Dedifferentiated amniotic fluid mesenchymal stem cell (primary cell): ENCODE results near the gene POMP.

Experiments
- DNase-seq: peaks from one replicate; pipeline ENCODE4 v3.0.0-alpha.2; 2016; ENCODE audit errors: extremely low spot score

The POMP gene

DNA sequence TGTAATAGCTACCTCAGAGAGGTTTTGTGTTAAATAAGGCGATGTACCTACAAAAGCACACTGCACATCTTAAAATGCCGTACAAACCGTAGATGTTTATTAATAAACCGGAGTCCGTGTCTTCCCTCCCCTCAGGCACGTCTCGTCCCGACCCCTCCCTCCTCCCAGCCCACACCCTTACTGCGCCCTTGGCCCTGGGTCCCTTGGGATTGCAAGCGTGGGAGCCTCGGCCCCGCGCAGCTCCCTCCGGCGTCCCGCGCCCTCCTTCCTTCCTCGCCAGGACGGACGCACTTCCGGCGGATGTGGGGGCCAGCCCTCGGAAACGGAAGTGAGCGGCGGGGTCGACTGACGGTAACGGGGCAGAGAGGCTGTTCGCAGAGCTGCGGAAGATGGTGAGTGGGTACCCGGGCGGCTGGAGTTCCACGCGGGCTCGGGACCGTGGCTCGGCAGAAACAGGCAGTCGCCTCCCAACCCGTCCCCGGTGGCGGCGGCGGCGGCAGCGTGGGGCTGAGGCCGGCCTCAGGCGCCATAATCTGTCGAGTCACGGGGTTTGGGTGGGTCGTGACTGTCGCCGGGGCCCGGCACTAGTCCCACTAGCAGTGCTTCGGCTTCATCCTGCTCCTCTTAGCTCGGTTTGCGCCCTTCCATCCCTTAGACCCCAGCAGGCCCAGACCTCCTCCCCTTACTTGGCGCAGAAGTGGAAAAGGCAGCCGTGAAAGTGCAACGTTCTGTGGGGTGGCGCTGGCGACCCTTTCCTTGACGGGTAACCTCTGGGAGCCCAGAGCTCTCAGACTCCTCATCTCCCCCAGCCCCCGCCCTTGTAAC is at the start of gene POMP:
TSS of gene POMP (plus strand) at position 335 of the 825 bp plus-strand sequence. CDS start at position 390, 55 bp downstream.
- DNase-seq, result peak; percentile 95

GRCh38 chr13:28609381-28609780 is 49.5 kb upstream of the POMP start:
- no peak for DNase-seq

- DNase-seq, result no peak
Measured at GRCh38 chr13:28609926-28610325, 49.0 kb upstream of the POMP start.

- no peak for DNase-seq
Measured at GRCh38 chr13:28610996-28611395, 47.9 kb upstream of the POMP start.

DNA sequence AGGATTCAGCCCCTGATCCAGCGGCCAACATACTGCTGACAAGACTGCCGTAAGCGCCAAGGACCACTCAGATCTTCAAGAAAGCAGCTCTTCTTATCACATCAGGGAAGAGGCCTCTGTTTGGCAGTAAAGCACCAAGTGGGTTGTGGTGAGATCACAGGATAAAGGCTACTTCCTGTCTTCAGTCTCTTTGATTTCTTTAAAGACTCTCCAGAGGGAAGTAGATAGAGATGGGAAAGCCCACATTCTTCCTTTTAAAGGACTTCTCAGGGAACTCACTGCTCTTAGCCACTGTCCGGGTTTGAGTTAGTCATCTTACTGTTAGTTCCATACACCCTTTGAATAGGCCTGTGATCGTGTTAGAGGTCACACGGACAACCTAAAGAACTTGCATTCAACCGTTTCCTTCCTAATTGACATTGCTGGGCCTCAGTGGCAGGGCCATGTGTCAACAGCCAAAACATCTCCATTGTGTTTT is 47.2 kb upstream of the POMP start:
- DNase-seq, result no peak

- DNase-seq, result no peak
Measured at GRCh38 chr13:28613562-28613961, 45.4 kb upstream of the POMP start.

- no peak for DNase-seq
Measured at GRCh38 chr13:28615916-28616446, 42.9 kb upstream of the POMP start.

DNA sequence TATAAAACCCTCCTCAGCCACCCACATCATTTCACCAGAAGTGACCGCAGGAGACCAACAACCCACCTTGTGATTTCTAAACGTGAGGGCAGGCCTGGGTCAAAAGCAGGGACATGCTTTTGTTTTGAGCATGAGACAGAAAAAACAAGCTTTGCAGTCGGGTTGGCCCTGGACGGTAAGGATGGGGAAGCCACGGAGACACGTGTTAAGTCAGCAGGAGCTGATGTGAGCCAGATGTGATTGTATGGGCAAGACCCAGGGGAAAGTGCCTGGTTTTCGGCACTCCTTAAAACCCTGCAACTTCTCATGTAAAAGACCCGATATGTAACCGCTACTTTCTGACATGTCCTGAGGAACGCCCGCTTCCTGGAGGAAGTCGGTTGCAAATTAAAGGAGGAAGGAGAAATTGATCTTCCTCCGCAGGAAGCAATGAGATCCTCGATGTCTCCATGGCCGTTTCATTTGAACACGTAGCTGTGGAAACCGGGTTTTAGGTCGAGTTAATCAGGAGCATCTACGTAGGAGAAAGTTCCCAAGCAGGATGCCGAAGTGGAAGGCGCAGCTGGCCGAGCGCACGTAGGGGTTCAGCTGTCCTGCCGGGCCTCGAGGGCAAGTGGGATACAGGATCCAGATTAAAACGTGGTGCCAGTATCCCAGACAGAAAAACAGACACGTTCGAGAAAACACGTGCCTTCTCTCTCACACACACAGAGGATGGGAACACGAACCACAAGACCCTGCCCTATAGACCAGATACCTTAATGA is 40.5 kb upstream of the POMP start:
- DNase-seq, result no peak

DNA sequence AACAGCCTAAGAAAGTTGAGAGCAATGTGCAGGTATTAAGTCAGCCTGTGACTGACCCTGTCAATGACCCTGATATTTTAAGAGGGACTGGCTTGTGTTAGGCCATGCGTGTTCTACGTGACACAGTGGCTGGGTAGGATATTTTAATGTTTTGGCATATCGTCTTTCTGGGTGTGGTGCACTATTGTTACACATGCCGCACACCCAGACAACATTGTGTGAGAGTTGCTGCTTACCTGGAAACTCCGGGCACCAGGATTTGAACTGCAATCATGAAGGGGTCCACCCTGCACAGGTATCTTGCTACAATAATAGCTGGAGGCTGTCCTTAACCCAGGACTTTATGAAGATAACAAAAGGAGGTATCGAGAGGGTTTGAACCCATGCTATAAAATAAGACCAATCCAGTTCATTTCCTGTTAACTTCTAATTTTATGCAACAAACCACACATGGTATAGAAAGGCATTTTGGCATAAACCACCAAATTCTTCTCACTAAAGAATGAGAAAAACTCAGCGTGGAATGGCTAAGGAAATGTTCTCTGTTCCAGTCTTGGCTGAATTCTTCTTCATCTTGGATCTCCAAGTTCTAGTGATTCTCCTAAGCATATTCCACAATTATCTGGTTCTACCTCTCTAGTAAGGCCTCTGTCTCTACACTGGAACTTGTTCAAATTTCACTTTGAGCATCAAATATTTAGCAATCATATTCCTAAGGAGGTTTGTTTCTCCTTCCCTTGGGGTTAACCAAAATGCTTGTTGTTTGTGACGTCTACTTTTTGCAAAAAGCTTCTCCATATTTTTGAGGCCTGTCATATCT is 38.7 kb upstream of the POMP start:
- DNase-seq, result peak; percentile 38

DNA sequence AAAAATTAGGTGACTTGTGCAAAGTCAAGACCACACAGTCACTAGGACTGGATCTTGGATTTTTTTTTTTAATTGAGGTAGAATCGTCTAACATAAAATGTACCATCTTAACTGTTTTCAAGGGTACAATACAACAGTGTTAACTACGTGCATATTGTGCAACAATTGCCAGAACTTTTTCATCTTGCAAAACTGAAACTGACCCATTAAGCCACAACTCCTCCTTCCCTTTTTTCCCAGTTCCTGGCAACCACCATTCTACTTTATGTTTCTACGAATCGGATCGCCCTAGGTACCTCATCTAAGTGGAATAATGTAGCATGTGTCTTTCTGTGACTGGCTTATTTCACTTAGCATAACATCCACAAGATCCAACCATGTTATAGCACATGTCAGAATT is 37.5 kb upstream of the POMP start:
- no peak for DNase-seq

DNA sequence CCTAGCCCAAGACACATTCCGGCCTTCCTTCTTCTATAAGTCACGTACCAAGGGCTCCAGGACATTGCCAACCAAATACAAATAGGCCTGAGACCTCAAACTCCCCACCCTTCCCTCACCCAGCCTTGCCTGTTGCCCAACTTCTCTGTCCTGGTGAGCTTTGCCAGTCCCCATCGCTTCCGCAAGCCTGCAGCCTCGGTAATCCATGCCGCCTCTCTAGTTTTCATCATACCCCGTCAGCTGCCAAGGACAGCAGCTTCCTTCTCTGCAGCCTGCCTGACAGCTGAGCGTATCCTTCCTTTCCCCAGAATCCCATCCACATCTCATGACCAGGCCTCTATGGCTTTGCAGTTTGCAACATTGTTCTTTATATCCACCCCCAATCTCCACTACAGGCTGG is 36.6 kb upstream of the POMP start:
- no peak for DNase-seq

GRCh38 chr13:28623782-28624706 is 34.9 kb upstream of the POMP start:
- DNase-seq, result no peak

DNA sequence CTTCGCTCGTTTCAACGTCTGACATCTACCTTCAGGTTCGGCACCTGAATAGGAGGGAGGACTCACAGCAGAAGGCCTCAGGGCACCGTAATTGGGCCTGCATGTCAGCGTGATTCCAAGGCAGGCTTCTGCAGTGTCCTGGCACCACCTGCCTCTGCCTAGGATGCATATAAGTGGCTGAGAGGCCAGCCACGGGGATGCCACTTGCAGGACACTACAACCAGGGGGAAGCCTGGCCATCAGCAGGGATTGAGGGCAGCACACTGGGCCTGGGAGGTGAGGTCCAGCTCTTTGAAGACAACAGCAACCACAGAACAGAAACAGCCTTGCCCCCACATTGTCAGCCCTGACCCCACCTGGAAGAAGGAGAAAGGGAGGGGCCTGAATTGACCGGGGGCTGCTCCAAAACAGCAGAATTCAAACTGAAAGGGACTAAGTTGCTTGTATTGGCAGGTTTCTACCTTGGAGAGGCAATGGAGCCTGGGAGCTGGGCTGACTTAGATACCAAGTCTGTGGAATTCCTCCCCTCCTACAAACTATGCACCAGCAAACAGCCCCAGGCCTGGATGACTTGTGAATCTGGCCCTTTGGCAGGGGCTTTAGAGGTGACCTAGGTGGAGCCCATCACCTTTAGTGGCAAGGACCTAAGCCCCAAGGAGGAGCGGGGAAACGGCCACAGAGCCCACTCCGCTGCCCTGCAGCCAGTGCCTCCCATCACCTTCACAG is 34.1 kb upstream of the POMP start:
- no peak for DNase-seq

DNA sequence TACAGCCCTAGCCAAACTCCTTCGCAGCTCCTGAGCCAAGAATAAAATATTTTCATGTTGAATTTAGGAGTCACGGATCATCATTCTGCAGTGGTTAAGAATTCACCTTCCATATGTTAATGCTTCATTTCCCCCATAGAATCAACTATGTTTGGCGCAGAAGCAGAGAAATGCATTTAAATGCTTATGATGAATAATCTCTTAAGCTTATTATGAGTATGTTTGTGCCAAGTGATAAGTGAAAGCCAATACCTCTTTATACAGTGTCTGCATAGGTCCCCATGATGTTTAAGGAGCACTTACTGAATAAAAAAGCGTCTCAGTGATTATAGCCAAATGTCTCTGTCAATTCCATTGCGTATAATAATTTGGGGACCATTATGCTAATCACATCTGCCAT is 32.7 kb upstream of the POMP start:
- DNase-seq, result no peak

GRCh38 chr13:28628241-28628640 is 30.7 kb upstream of the POMP start:
- DNase-seq, result no peak

- no peak for DNase-seq
Measured at GRCh38 chr13:28630869-28631268, 28.1 kb upstream of the POMP start.

DNA sequence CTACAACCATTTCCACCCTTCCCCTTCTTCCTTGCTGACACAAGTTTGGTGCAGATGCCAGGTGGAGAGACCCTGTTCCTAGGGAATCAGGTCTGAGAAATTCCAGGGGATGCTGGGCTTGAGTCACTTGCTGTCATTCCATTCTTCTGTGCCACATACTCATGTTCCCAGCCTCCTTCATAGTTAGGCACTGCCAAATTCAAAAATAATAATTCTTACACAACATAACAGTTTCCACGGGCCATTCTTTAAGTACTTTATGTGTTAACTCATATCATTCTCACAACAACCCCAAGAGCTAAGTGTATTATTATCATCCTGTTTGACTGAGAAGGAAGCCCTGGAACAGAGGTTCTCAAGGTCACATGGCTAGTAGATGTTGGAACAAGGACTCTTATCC is 27.1 kb upstream of the POMP start:
- no peak for DNase-seq

DNA sequence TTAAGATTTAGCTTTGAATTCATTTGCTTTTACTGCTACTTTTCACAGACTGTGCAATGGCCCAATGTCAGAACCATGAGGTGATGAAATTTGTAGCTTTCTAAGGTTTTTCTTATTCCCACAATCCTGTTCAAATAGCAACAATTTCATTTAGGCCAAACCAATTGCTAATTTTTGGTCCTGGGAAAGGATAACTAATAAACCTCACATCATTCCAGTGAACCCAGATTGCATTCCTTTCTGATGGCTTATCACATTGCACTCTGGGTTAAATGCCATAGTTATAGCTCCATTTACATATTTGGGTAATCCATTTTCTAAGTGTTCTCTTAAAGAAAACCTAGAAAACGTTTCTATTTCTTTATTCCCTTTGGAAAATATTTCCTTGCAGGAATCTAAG is 22.9 kb upstream of the POMP start:
- DNase-seq, result no peak

DNA sequence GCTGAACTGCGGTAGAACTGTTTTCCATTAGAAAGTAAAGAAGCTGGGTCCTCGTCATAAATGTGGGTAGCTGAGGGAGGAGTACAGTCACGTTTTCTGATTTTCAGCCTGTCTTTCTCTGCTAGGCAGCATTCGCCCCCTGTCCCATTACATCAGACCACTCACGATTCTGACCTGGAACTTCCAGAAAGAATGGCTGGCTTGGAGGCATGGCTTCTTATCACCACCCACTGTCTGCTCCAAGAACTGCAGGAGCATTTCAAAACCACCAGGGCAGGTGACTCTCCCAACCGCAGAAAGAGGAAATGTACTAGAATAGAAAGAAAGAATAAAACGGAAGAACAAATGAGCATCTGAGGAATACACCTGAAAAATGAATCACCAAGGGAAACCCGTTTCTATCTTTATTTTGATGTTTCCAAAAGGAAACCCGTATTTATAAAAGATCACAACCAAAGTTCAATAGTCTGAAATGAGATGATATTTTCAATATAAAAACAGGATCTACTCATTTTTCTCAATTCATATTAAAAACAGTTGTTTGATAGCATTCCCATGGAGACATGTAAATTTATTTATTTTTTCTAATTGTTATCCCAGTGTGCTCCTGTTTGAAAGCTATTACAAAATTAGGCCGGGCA is 22.1 kb upstream of the POMP start:
- peak; percentile 50 for DNase-seq
